Measurements from ENCODE around the gene KAT6B.

DNA sequence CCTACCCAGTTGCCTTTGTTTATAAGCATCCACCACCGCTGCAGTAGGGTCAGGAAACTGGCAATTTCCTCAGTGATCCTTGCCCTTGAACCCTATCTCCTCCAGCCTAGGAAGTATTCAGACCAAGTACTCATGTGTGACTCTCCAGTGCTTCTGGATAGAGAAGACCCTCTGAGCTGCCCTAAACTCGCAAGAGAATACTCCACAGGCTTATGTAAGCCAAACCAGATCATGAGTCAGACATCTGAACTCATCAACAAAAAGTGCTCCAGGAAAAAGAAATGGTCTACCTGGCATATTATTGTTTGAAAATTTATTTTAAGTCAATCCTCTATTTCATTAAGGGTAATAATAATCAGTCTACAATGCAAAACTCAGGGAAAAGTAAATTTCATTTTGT is 101.3 kb downstream of the KAT6B start:
- TF ChIP-seq CTCF (IDR thresholded peaks at IDR 0.05; ENCODE audit: poor library complexity) (no peak), EZH2 (IDR thresholded peaks at IDR 0.05; ENCODE audit: borderline replicate concordance) (no peak)

All from hepatocyte (in vitro differentiated cells).